ENCODE results near the gene ZNF689. TPM values are rescaled to one million over a fixed set of nuclear protein-coding genes. Genes with fewer than 3 reads are reported as not detected.

The ZNF689 gene
- total and polyA plus RNA-seq, 2 of the 13 experiments (the other 11 are each of a cell fraction or from before 2014, with no cell fraction given), result 9.7 to 19.5 TPM

- TF ChIP-seq RBM22 (optimal IDR thresholded peaks at IDR 0.05; ENCODE audit: low read length), result peak; percentile 62
- peak in 1 of 2 experiments; percentile 26; a peak in 1 of 4 replicates for TF ChIP-seq POLR2A (IDR thresholded peaks at IDR 0.05; ENCODE audit: insufficient read depth in 1 of 2, low read depth in 2 of 2, low read length in 2 of 2)
Measured at GRCh38 chr16:30553393-30553899, 56.7 kb downstream of the ZNF689 start (continued).

GRCh38 chr16:30552956-30553355 lies 57.2 kb downstream of the ZNF689 start:
- Histone ChIP-seq H3K9ac (ENCODE audit: insufficient read depth, low read depth, low read length) (no peak overlapping the region), H3K79me2 (ENCODE audit: insufficient read depth, low read length) (peaks cover 21% of the 10 kb centered on the region), H3K27ac (ENCODE audit: extremely low read length, insufficient read depth, low read length) (no peak overlapping the region), H3K27me3 (ENCODE audit: control insufficient read depth in 1 of 2, insufficient read depth in 2 of 2, low read length in 2 of 2) (no peaks in the 10 kb centered on the region), H3K4me2 (ENCODE audit: low read depth, low read length) (no peak overlapping the region), H2AFZ (ENCODE audit: low read length) (no peak overlapping the region), H3K4me3 (replicated peaks in 1 of 3; ENCODE audit: insufficient read depth in 1 of 3, low read depth in 2 of 3, low read length in 3 of 3) (no peak overlapping the region), H4K20me1 (ENCODE audit: insufficient read depth, low read length) (no peaks in the 10 kb centered on the region), H3K9me3 (ENCODE audit: low read length) (no peaks in the 10 kb centered on the region), H3K36me3 (replicated peaks in 1 of 2; ENCODE audit: control insufficient read depth in 1 of 2, insufficient read depth in 2 of 2, low read length in 2 of 2) (peaks cover 0 to 25% of the 10 kb centered on the region in 2 experiments; a peak in 4 of 5 replicates), H3K4me1 (ENCODE audit: insufficient read depth, low read length) (peaks cover 55% of the 10 kb centered on the region)
- DNase-seq (ENCODE audit: low spot score) (no peak), FAIRE-seq (no peak), ATAC-seq (no peak)
- intact Hi-C loops (cut with micrococcal nuclease; ENCODE audit: unreplicated experiment), result no loop called here
- POLR2A ChIA-PET, result interaction anchor here (1.0 to 2.2 kb wide), 2 partner anchors 12 to 19 kb away, joined by 4 to 12 read pairs; no protein-coding TSS in a partner anchor
- no TSS peak for BruUV-seq (replicated peaks)
- WGBS (ENCODE audit: low lambda C conversion rate), result 78% methylated on average over 3 of the region's 4 CpGs
- in situ Hi-C loops (cut with HindIII; ENCODE audit: extremely low pct_ligation_motif_present, low pct_unique_long_range_greater_than_20kb), result no loop called here
- CTCF ChIA-PET (ENCODE audit: low intra/inter-chr PET ratio, low total read pairs), result no interaction called here
- TF ChIP-seq ATAD3A (CRISPR knock-in tag; IDR thresholded peaks at IDR 0.05) (no peak), ZBTB38 (CRISPR knock-in tag; IDR thresholded peaks at IDR 0.05) (0 out of 2 replicates have a peak, but pooled peaks have one; percentile 45), NRL (CRISPR knock-in tag; IDR thresholded peaks at IDR 0.05; ENCODE audit: borderline replicate concordance) (peak; percentile 42; the same call in 1 of the 2 replicates), POLR2A (IDR thresholded peaks at IDR 0.05; ENCODE audit: insufficient read depth in 1 of 2, low read depth in 2 of 2, low read length in 2 of 2) (peak in 1 of 2 experiments; percentile 58; a peak in 1 of 4 replicates), POLR2G (IDR thresholded peaks at IDR 0.05; ENCODE audit: low read depth, low read length) (peak; percentile 58; the same call in 1 of the 2 replicates), ZC3H13 (CRISPR knock-in tag; IDR thresholded peaks at IDR 0.05) (peak; percentile 90), ZNF318 (CRISPR knock-in tag; IDR thresholded peaks at IDR 0.05) (0 out of 2 replicates have a peak, but pooled peaks have one; percentile 25), NONO (IDR thresholded peaks at IDR 0.05) (no peak), NONO (CRISPR knock-in tag; conservative IDR thresholded peaks at IDR 0.05) (peak; percentile 47; the same call in 1 of the 2 replicates), SYNCRIP (IDR thresholded peaks at IDR 0.05; ENCODE audit: insufficient read depth, low read depth, low read length) (no peak), ZNF800 (CRISPR knock-in tag; IDR thresholded peaks at IDR 0.05) (no peak), RBFOX2 (IDR thresholded peaks at IDR 0.05; ENCODE audit: low read depth, low read length) (peak; percentile 35; the same call in 1 of the 2 replicates)

Measured in HepG2 (cell line).